NCI-H2081 treated with DMSO at 0.1 percent for 48 hours (cell line): ENCODE measurements around the gene VWA3B.

Experiments
- DNase-seq: peaks from one replicate; lab custom pipeline; 2025; lab: John Stamatoyannopoulos, UW

VWA3B gene

GRCh38 chr2:98333922-98334321 is 247.0 kb downstream of the VWA3B start:
- no peak for DNase-seq

GRCh38 chr2:98334439-98335078 is 247.6 kb downstream of the VWA3B start:
- peak; percentile 37 for DNase-seq

GRCh38 chr2:98335271-98335670 is 248.3 kb downstream of the VWA3B start:
- no peak for DNase-seq

- DNase-seq, result no peak
These were observed 254.3 kb downstream of the VWA3B start for GRCh38 chr2:98341241-98341640.

- no peak for DNase-seq
These were observed 256.3 kb downstream of the VWA3B start for GRCh38 chr2:98343285-98343684.

GRCh38 chr2:98346311-98347236 is 259.6 kb downstream of the VWA3B start, which contains the start of gene CNGA3:
Gene CNGA3 (plus strand): TSS chr2:98346456. CDS start chr2:98369976, 23,520 bp downstream.
- no peak for DNase-seq

GRCh38 chr2:98347298-98348065 is 260.5 kb downstream of the VWA3B start:
- DNase-seq, result no peak

GRCh38 chr2:98348066-98348561 is 261.1 kb downstream of the VWA3B start:
- no peak for DNase-seq

GRCh38 chr2:98350411-98350810 is 263.4 kb downstream of the VWA3B start:
- DNase-seq, result no peak

GRCh38 chr2:98355881-98356280 is 268.9 kb downstream of the VWA3B start:
- DNase-seq, result no peak

GRCh38 chr2:98356729-98357128 is 269.8 kb downstream of the VWA3B start:
- no peak for DNase-seq

- DNase-seq, result no peak
These were observed 270.9 kb downstream of the VWA3B start for GRCh38 chr2:98357849-98358248.

GRCh38 chr2:98359986-98360385 is 273.0 kb downstream of the VWA3B start:
- DNase-seq, result no peak
